ENCODE measurements around the gene IGFALS.
A peak's percentile ranks its signal among the peaks of the same experiment; 100 is the strongest.

IGFALS gene

DNA sequence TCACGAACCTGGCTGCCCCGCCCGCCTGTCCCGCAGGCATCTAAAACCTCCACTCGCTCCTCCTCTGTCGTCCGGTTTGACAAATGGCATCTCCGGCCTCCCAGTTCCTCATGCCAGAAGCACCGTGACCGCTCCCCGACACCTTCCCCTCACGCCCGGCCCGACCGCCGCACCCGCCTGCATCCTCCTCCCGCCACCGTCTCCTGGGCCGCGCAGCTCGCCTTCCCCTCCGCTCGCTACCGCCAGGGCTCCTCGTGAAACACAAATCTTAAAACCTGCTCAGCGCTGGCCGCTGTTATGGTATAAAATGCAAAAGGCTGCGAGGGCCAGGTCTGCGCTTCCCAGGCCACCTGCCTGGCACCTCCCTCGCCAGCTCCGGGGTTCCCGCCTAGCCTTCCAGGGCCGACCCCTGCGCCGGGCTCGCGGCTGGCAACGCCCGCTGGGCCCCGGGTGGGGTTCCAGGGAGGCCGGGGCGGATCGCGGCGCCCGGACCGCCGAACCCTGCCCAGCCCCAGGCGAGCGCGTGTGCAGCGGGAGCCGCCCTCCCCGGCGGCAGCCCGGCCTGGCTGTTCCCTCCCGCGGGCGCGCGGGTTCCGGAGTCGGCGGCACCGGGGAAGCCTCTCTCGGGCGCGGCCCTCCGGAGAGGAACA, 11.6 kb downstream of the IGFALS start:
- TF ChIP-seq, protein P1, sequence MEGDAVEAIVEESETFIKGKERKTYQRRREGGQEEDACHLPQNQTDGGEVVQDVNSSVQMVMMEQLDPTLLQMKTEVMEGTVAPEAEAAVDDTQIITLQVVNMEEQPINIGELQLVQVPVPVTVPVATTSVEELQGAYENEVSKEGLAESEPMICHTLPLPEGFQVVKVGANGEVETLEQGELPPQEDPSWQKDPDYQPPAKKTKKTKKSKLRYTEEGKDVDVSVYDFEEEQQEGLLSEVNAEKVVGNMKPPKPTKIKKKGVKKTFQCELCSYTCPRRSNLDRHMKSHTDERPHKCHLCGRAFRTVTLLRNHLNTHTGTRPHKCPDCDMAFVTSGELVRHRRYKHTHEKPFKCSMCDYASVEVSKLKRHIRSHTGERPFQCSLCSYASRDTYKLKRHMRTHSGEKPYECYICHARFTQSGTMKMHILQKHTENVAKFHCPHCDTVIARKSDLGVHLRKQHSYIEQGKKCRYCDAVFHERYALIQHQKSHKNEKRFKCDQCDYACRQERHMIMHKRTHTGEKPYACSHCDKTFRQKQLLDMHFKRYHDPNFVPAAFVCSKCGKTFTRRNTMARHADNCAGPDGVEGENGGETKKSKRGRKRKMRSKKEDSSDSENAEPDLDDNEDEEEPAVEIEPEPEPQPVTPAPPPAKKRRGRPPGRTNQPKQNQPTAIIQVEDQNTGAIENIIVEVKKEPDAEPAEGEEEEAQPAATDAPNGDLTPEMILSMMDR (IDR thresholded peaks at IDR 0.05): no peak
- Histone ChIP-seq H3K9me3 (no peaks in the 10 kb centered on the region), H3K27me3 (no peaks in the 10 kb centered on the region), H3K4me3 (ENCODE audit: low read depth in 1 of 2, low read length in 1 of 2) (peak overlapping the region; percentile 75 to 77), H3K36me3 (peaks cover 47% of the 10 kb centered on the region), H3K4me1 (ENCODE audit: control insufficient read depth in 1 of 2, insufficient read depth in 1 of 2, low read depth in 1 of 2, low read length in 1 of 2) (peaks cover 23 to 26% of the 10 kb centered on the region in 2 experiments), H3K27ac (peak overlapping the region; percentile 94)

GRCh38 chr16:1781254-1781653, 12.3 kb downstream of the IGFALS start:
- Histone ChIP-seq H3K27ac (peak overlapping the region; percentile 94), H3K27me3 (no peaks in the 10 kb centered on the region), H3K9me3 (no peaks in the 10 kb centered on the region), H3K4me3 (ENCODE audit: low read depth in 1 of 2, low read length in 1 of 2) (peak overlapping the region; percentile 75 to 77), H3K36me3 (peaks cover 48% of the 10 kb centered on the region), H3K4me1 (ENCODE audit: control insufficient read depth in 1 of 2, insufficient read depth in 1 of 2, low read depth in 1 of 2, low read length in 1 of 2) (peaks cover 23 to 26% of the 10 kb centered on the region in 2 experiments)
- TF ChIP-seq, protein P1 (IDR thresholded peaks at IDR 0.05): no peak

GRCh38 chr16:1780677-1781072, 12.8 kb downstream of the IGFALS start:
- Histone ChIP-seq H3K4me3 (ENCODE audit: low read depth in 1 of 2, low read length in 1 of 2) (no peak overlapping the region), H3K4me1 (ENCODE audit: control insufficient read depth in 1 of 2, insufficient read depth in 1 of 2, low read depth in 1 of 2, low read length in 1 of 2) (peaks cover 23 to 26% of the 10 kb centered on the region in 2 experiments), H3K27me3 (no peaks in the 10 kb centered on the region), H3K9me3 (no peaks in the 10 kb centered on the region), H3K27ac (peak overlapping the region; percentile 94), H3K36me3 (peaks cover 54% of the 10 kb centered on the region)
- TF ChIP-seq, protein P1 (IDR thresholded peaks at IDR 0.05): no peak

DNA sequence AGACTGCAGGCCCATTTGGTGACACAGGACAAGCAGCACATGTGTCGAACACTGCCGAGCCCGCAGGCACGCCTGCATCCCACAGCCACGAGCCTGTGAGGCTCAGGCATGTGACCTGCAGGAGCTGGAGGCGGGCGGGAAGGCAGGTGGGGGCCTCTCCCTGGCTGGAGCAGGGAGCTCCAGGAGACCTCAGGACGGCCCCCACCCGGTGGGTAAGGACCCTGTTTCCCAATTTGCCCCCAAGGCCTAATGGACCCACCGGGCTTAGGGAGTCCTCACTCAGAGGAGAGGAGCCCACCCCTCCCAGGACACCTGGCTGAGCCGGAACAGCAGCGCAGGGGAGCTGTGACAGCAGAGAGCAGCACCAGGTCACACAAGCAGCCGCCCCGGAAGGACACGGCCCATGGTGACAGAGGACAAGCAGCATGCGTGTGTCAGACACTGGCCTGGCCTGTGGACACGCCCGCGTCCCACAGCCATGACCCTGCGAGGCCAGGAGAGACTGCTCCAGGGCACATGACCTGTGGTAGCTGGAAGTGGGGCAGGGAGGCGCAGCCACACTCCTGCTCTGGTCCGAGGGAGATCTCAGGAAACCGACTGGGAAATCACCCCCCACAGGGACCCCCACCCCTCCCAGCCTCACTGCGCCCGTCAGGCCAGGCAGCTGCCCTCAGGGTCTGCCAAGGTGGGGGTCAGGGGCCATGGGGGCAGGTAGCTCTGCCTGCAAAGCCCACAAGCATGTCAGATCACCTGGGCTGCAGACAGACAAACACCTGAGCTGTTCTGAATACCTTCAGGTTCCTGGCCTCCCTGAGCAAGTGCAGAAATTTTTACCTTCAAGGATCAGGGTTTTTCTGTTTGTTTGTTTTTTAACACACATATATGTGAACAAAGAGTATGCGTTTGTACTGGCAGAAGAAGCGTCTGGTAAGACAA, 13.5 kb downstream of the IGFALS start:
- TF ChIP-seq, protein P1 (IDR thresholded peaks at IDR 0.05): no peak
- no peaks in the 10 kb centered on the region for H3K9me3 ChIP-seq
- H3K36me3 ChIP-seq: peaks cover 61% of the 10 kb centered on the region
- no peaks in the 10 kb centered on the region for H3K27me3 ChIP-seq
- peaks cover 26% of the 10 kb centered on the region in 2 experiments for H3K4me1 ChIP-seq (ENCODE audit: control insufficient read depth in 1 of 2, insufficient read depth in 1 of 2, low read depth in 1 of 2, low read length in 1 of 2)
- H3K27ac ChIP-seq: peak overlapping the region; percentile 2
- no peak overlapping the region for H3K4me3 ChIP-seq (ENCODE audit: low read depth in 1 of 2, low read length in 1 of 2)

DNA sequence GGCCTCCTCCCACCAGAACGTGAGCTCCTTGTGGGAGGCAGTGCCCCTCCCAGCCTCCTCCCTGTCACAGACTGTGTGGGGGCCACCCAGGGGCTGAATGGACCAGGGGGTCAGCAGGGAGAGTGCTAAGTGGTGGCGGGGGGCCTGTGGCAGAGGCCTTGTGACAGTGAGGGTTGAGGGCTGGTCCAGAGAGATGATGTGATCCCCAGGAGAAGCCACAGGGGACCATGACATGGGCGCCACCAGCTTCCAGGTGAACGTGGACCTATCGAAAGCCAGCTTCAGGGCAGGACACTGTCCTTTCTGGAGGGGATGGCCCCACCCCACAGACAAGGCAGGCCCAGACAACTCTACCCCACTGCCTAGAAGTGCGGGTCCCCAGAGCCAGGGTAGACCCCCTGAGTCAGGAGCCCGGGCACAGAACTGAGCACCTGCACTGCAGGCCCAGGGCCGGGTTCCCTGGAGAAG, 14.2 kb downstream of the IGFALS start:
- Histone ChIP-seq H3K9me3 (no peaks in the 10 kb centered on the region), H3K4me3 (ENCODE audit: low read depth in 1 of 2, low read length in 1 of 2) (no peak overlapping the region), H3K36me3 (peaks cover 63% of the 10 kb centered on the region), H3K4me1 (ENCODE audit: control insufficient read depth in 1 of 2, insufficient read depth in 1 of 2, low read depth in 1 of 2, low read length in 1 of 2) (peaks cover 33% of the 10 kb centered on the region in 2 experiments), H3K27me3 (no peaks in the 10 kb centered on the region), H3K27ac (no peak overlapping the region)
- TF ChIP-seq, protein P1 (IDR thresholded peaks at IDR 0.05): no peak

Data from neutrophil (primary cell).